ENCODE data around the gene KAT5.

KAT5 gene

DNA sequence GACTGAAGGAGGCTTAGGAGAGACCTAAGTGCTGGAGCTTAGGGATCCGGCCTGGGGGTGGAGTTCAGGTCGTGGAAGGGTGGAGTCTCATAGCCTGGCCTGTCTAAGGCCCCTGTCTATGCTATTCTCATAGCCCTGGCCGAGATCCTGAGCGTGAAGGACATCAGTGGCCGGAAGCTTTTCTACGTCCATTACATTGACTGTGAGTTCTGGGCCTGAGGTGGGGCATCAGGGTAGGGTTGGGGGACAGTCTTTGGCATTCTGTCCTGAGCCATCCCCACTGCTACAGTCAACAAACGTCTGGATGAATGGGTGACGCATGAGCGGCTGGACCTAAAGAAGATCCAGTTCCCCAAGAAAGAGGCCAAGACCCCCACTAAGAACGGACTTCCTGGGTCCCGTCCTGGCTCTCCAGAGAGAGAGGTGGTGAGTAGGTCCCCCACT is 603 bp downstream of the KAT5 start:
- FAIRE-seq (no peak), DNase-seq (ENCODE audit: insufficient read length) (no peak)
- no peak for TF ChIP-seq TAF1 (IDR thresholded peaks at IDR 0.05; ENCODE audit: borderline replicate concordance, low read depth, low read length)
- TF ChIP-seq POLR2AphosphoS5 (IDR thresholded peaks at IDR 0.05; ENCODE audit: low read depth, low read length): no peak

DNA sequence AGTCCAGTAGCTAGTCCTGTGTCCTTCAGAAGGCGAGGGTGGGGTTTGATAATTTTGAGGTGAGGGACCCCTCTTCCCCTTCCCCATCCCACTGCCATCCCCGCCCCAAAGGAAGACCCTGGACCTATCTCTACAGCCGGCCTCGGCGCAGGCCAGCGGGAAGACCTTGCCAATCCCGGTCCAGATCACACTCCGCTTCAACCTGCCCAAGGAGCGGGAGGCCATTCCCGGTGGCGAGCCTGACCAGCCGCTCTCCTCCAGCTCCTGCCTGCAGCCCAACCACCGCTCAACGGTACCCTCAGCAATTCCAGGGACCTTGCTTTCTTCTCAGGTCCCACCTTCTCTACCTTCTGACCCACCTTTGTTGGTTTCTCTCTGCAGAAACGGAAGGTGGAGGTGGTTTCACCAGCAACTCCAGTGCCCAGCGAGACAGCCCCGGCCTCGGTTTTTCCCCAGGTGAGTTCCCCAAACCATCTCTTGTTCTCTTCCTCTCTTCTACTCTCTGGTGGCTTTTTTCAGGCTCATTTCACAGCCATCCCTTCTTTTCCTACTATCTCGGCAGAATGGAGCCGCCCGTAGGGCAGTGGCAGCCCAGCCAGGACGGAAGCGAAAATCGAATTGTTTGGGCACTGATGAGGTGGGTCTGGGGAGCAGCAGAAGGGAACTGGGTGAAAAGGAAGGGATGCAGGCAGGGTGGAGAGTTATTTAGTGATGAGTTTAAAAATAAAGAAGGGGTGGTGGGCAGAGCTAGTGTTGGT is 1.3 kb downstream of the KAT5 start:
- no peak for FAIRE-seq
- TF ChIP-seq POLR2AphosphoS5 (IDR thresholded peaks at IDR 0.05; ENCODE audit: low read depth, low read length): no peak
- TF ChIP-seq TAF1 (IDR thresholded peaks at IDR 0.05; ENCODE audit: borderline replicate concordance, low read depth, low read length): no peak
- no peak for TF ChIP-seq POLR2A (IDR thresholded peaks at IDR 0.05; ENCODE audit: low read depth, low read length)
- no peak for DNase-seq (ENCODE audit: insufficient read length)

GRCh38 chr11:65714433-65714832 is 2.4 kb downstream of the KAT5 start:
- TF ChIP-seq TAF1 (IDR thresholded peaks at IDR 0.05; ENCODE audit: borderline replicate concordance, low read depth, low read length): no peak
- no peak; the same call in 1 of the 2 replicates for TF ChIP-seq POLR2A (IDR thresholded peaks at IDR 0.05; ENCODE audit: low read depth, low read length)
- no peak for TF ChIP-seq POLR2AphosphoS5 (IDR thresholded peaks at IDR 0.05; ENCODE audit: low read depth, low read length)
- DNase-seq (ENCODE audit: insufficient read length): no peak
- FAIRE-seq: no peak

DNA sequence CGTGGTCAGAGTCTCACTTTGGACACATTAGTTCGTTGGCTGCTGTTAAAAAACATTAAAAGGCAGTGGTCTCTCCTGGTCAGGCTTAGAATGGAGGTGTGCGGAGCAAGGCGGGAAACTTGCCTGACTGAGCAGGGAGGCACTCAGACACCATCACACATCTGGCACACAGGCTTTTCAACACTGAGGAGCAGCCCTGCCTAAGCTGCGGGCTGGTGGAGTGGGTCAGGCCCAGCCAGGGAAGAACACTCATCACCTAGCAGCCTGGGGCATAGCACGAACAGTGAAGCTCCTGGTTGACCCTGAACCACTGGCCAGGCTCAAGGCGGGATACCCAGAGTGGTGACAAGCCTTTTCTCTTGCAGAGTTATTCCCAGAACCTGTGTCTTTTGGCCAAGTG is 4.2 kb downstream of the KAT5 start:
- no peak for FAIRE-seq
- TF ChIP-seq POLR2A (IDR thresholded peaks at IDR 0.05; ENCODE audit: low read depth, low read length) (no peak), TAF1 (IDR thresholded peaks at IDR 0.05; ENCODE audit: borderline replicate concordance, low read depth, low read length) (no peak), POLR2AphosphoS5 (IDR thresholded peaks at IDR 0.05; ENCODE audit: low read depth, low read length) (no peak)
- no peak for DNase-seq (ENCODE audit: insufficient read length)

DNA sequence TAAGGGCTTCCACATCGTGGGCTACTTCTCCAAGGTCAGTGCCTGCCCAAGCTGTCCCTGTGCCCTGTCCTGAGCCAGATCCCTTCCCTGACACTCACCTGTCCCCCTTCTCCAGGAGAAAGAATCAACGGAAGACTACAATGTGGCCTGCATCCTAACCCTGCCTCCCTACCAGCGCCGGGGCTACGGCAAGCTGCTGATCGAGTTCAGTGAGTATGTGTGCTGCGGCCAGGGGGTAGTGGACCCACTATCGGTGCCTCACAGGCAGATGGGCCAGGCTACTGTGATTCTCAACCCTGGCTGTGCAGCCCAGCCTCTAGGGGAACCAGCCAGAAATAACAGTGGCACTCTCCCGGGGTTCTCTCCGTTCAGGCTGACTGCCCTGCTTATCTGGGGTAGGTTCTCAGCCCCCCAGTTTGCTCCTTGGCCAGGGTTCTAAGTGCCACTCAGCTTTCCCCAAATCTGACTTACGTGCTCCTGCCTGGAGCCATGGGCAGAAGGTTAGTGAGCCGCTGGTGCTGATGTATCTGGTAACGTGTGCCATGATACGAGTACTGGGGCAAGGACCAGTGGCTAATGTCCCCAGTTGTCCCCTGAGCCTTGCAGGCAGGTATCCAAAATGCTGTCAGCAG is 4.8 kb downstream of the KAT5 start:
- no peak; the same call in 1 of the 2 replicates for TF ChIP-seq POLR2A (IDR thresholded peaks at IDR 0.05; ENCODE audit: low read depth, low read length)
- TF ChIP-seq TAF1 (IDR thresholded peaks at IDR 0.05; ENCODE audit: borderline replicate concordance, low read depth, low read length): no peak
- no peak for TF ChIP-seq POLR2AphosphoS5 (IDR thresholded peaks at IDR 0.05; ENCODE audit: low read depth, low read length)
- FAIRE-seq: no peak

GRCh38 chr11:65717906-65718305 is 5.9 kb downstream of the KAT5 start:
- TF ChIP-seq POLR2AphosphoS5 (IDR thresholded peaks at IDR 0.05; ENCODE audit: low read depth, low read length) (peak; percentile 18; the same call in 1 of the 2 replicates), TAF1 (IDR thresholded peaks at IDR 0.05; ENCODE audit: borderline replicate concordance, low read depth, low read length) (no peak)
- DNase-seq (ENCODE audit: insufficient read length) (no peak), FAIRE-seq (no peak)

More for the DNA sequence above, 4.8 kb downstream of the KAT5 start:
- no peak for DNase-seq (ENCODE audit: insufficient read length)

DNA sequence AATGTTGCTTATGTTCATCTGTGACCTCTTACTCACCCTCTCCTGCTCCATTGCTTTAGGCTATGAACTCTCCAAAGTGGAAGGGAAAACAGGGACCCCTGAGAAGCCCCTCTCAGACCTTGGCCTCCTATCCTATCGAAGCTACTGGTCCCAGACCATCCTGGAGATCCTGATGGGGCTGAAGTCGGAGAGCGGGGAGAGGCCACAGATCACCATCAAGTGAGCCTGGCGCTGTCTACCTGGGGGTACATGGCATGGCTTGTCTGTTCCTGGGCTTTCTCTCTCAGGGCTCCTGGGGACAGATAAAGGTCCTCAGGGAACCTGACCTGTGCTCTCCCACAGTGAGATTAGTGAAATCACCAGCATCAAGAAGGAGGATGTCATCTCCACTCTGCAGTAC is 6.5 kb downstream of the KAT5 start:
- TF ChIP-seq TAF1 (IDR thresholded peaks at IDR 0.05; ENCODE audit: borderline replicate concordance, low read depth, low read length): no peak
- TF ChIP-seq POLR2A (IDR thresholded peaks at IDR 0.05; ENCODE audit: low read depth, low read length): no peak
- TF ChIP-seq POLR2AphosphoS5 (IDR thresholded peaks at IDR 0.05; ENCODE audit: low read depth, low read length): no peak
- FAIRE-seq (no peak), DNase-seq (ENCODE audit: insufficient read length) (no peak)

GRCh38 chr11:65718964-65719492 is 7.0 kb downstream of the KAT5 start:
- FAIRE-seq: peak; percentile 62
- TF ChIP-seq TAF1 (IDR thresholded peaks at IDR 0.05; ENCODE audit: borderline replicate concordance, low read depth, low read length) (no peak), POLR2A (IDR thresholded peaks at IDR 0.05; ENCODE audit: low read depth, low read length) (no peak), POLR2AphosphoS5 (IDR thresholded peaks at IDR 0.05; ENCODE audit: low read depth, low read length) (no peak)
- DNase-seq (ENCODE audit: insufficient read length): no peak

DNA sequence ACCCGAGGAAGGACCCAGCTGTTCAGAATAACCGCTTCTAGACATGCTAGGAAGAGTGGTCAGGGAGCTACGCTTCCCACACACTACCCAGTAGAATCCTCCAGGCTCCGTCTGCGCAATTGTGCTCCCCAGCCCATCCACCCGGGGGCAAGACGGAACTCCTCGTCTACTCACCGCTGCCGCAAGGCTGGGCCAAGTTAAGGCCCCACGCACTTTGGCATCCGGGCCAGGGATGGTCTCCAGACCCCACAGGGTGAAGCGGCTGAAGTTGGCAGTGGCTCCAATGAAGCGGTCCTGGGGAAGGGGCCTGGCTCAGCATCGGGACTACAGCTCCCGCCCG is 7.8 kb downstream of the KAT5 start:
- no peak for FAIRE-seq
- DNase-seq (ENCODE audit: insufficient read length): no peak
- TF ChIP-seq POLR2AphosphoS5 (IDR thresholded peaks at IDR 0.05; ENCODE audit: low read depth, low read length) (no peak), POLR2A (IDR thresholded peaks at IDR 0.05; ENCODE audit: low read depth, low read length) (no peak), TAF1 (IDR thresholded peaks at IDR 0.05; ENCODE audit: borderline replicate concordance, low read depth, low read length) (no peak)

DNA sequence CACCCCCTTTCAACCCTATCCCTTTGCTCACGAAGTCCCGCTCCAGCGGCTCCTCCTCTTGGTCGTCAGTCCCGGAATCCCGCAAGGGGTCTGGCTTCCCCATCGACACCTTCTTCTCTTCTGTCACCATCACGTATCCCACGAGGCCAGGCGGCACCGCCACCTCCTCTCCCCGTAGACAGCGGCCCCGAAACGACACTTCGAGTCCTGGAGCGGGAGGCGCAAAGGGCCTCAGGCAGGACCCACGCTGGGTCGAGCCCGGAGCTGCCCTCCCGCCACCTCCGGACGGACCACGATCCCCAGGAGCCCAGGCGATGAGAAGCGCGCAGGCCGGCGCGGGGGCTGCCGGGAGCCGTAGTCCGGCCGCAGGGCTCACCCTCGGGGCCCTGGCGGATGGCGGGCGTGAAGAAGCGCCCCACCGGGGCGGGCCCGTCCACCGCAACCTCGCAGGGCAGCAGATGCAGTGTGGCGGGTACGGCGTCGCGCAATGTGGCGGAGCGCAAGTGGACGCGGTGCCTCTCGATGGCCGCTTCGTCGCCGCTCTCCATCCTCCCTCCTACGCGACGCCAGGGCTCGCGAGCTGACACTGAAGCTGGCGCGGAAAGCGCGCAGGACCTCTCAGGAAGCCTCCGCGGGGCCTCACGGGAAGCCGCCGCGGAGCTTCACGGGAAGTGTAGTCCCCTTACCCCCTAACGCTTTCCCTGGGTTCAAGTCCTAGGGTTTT is 8.3 kb downstream of the KAT5 start, which contains the start of gene RNASEH2C:
Gene RNASEH2C (minus strand): TSS at position 588 of the 724 bp plus-strand sequence. CDS start 40 bp downstream, at position 548.
- DNase-seq (ENCODE audit: insufficient read length): peak; percentile 94
- TF ChIP-seq POLR2AphosphoS5 (IDR thresholded peaks at IDR 0.05; ENCODE audit: low read depth, low read length) (peak; percentile 91), POLR2A (IDR thresholded peaks at IDR 0.05; ENCODE audit: low read depth, low read length) (peak; percentile 95), TAF1 (IDR thresholded peaks at IDR 0.05; ENCODE audit: borderline replicate concordance, low read depth, low read length) (peak; percentile 62; the same call in 1 of the 2 replicates)
- FAIRE-seq: peak; percentile 99

GRCh38 chr11:65722261-65722660 is 10.2 kb downstream of the KAT5 start:
- no peak for FAIRE-seq
- TF ChIP-seq POLR2A (IDR thresholded peaks at IDR 0.05; ENCODE audit: low read depth, low read length) (no peak), TAF1 (IDR thresholded peaks at IDR 0.05; ENCODE audit: borderline replicate concordance, low read depth, low read length) (no peak), POLR2AphosphoS5 (IDR thresholded peaks at IDR 0.05; ENCODE audit: low read depth, low read length) (no peak)
- DNase-seq (ENCODE audit: insufficient read length): no peak

Data from GM12892 (cell line).